Uterus (tissue), 4 donors: ENCODE measurements around the gene L1TD1. TPM values are rescaled to one million over a fixed set of nuclear protein-coding genes. Genes with fewer than 3 reads are reported as not detected.
"Not testable (repeated sequence)": the region's sequence is repeated elsewhere in the genome, so short reads cannot be mapped to it uniquely, and the experiment has no call there.

Experiments used
- DNase-seq, 2 donors: peaks; one replicate each; pipeline ENCODE4 v3.0.0-alpha.2; 2019 to 2020
- H3K27ac ChIP-seq, 2 donors: fragments of 200-600 bp; sonication (generic); 1 replicate in 1 of 2; 2 replicates in 1 of 2; pipeline ENCODE4 v1.5.1; 2016 to 2018
- H3K27me3 ChIP-seq, 2 donors: fragments of 200-600 bp; sonication (generic); one replicate each; pipeline ENCODE4 v1.5.1; 2018 to 2019; ENCODE audit warnings: control low read depth in 1 of 2
- H3K36me3 ChIP-seq, 2 donors: fragments of 200-600 bp; sonication (generic); one replicate each; pipeline ENCODE4 v1.5.1; 2019; ENCODE audit warnings: control low read depth in 1 of 2
- H3K4me1 ChIP-seq, 2 donors: fragments of 200-600 bp; sonication (generic); one replicate each; pipeline ENCODE4 v1.5.1; 2018 to 2019; ENCODE audit warnings: control low read depth in 1 of 2
- H3K4me3 ChIP-seq, 2 donors: fragments of 200-600 bp; sonication (generic); 1 replicate in 1 of 2; 2 replicates in 1 of 2; pipeline ENCODE4 v1.5.1; 2018 to 2019; ENCODE audit warnings: mild to moderate bottlenecking in 1 of 2
- H3K9me3 ChIP-seq, 2 donors: fragments of 200-600 bp; sonication (generic); one replicate each; pipeline ENCODE4 v1.5.1; 2019; ENCODE audit warnings: control low read depth in 1 of 2
- POLR2A ChIP-seq, 2 donors: fragments of 450-650 bp; IDR thresholded peaks; one replicate each; pipeline ENCODE4 v1.6.1; 2016; ENCODE audit warnings: antibody characterized with exemption in 2 of 2, mild to moderate bottlenecking in 1 of 2, moderate library complexity in 1 of 2
- intact Hi-C: fragments of 100-400 bp; cut with DNase I; formaldehyde crosslinking; loops from one replicate; pipeline ENCODE4 v1.15.1; 2023; ENCODE audit warnings: low total_unique reads
- total RNA-seq, 4 donors: library from RNA; depleted of rRNA in 3 of 4; stranded (reverse); fragments of >200 nt in 3 of 4; gene quantifications; one replicate each; pipeline versions ENCODE4 v1.1.0 to v1.2.4, GENCODE V29; 2014 to 2023
- TF ChIP-seq, protein P1 (sequence below), 4 experiments: fragments of 200-600 bp in 2 of 4; fragments of 450-650 bp in 2 of 4; sonication (generic) in 2 of 4; IDR thresholded peaks; one replicate each; pipeline ENCODE4 v1.5.1; 2016 to 2019; ENCODE audit warnings: antibody characterized with exemption in 4 of 4, mild to moderate bottlenecking in 2 of 4, moderate library complexity in 1 of 4
- donor health status: DM: yes; HTN: yes; CAD: no.

Gene L1TD1
- total RNA-seq, 4 donors from 2014 or later = 0.40 to 4.5 TPM; not detected in 2

DNA sequence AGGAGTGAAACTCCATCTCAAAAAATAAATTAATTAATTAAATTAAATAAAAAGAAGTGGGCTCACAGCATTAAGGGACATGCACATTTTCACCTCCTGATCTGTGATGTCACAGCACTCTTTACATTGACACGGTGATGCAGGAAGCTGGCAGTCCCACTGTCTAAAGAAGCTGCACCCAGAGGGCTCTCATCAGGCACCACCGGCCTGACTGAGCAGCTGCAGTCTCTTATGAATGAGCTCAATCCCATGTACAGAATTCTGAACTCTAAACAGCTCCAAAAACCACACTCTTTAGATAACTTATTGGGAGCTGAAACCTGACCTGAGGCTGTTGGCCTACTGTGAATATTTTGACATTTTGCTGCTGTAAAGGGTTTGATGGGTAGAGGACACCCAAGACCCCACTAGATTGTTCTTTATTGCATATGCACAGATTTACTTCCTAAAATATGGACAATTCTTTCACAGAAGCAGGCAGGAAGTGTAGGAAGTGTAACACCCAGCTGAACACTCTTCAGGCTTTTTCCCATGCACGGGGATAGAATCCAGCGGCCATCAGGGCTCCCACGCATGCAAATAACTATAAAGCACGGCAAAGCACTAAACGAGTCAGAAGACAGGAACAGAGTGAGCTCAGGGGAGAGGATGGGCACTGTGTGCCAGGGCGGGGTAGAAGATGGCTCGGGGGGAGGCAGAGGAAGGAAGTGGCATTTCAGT lies 46.2 kb downstream of the L1TD1 start:
- Histone ChIP-seq H3K27ac (no peak overlapping the region), H3K27me3 (no peaks in the 10 kb centered on the region), H3K9me3 (no peaks in the 10 kb centered on the region), H3K4me1 (no peaks in the 10 kb centered on the region), H3K4me3 (no peak overlapping the region), H3K36me3 (no peaks in the 10 kb centered on the region)
- intact Hi-C loops = no loop called here
- no peak for DNase-seq
- no peak for TF ChIP-seq POLR2A (IDR thresholded peaks at IDR 0.05)
- TF ChIP-seq, protein P1, sequence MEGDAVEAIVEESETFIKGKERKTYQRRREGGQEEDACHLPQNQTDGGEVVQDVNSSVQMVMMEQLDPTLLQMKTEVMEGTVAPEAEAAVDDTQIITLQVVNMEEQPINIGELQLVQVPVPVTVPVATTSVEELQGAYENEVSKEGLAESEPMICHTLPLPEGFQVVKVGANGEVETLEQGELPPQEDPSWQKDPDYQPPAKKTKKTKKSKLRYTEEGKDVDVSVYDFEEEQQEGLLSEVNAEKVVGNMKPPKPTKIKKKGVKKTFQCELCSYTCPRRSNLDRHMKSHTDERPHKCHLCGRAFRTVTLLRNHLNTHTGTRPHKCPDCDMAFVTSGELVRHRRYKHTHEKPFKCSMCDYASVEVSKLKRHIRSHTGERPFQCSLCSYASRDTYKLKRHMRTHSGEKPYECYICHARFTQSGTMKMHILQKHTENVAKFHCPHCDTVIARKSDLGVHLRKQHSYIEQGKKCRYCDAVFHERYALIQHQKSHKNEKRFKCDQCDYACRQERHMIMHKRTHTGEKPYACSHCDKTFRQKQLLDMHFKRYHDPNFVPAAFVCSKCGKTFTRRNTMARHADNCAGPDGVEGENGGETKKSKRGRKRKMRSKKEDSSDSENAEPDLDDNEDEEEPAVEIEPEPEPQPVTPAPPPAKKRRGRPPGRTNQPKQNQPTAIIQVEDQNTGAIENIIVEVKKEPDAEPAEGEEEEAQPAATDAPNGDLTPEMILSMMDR (IDR thresholded peaks at IDR 0.05) = no peak

DNA sequence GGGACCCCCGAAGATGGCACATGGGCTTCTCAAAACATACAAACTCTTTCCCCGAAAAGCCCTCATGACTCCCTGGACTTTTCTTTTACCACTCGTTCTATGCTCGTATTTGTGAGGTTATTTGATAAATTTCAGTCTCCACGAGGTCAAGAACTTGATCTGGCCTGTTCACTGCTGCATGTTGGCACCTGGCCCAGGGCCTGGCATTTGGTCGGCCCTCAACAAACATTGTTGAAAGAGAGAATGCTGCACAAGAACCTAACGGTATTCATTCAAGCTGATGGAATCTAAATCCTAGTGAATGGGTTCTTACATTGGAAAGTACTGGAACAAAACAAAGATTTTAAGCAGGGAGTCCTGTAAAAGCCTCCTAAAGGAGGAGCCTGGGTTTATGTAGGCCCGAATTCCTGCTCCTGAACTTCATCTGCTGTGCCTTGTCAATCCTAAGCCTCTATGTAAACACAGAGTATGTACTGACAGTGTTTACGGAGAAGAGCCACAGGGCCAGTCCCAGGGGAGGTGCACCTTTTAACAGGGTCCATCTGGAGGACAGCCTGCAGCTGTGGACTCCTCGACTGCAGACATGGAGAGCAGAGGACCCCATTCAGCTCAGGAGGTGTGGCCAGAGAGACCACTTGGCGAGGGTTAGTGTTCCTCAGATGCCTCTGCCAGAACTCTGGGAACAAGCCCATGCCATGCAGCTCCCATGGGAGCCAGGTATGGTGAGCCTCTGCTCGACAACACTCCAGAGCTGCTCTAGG lies 46.9 kb downstream of the L1TD1 start:
- no peak for DNase-seq
- intact Hi-C loops = no loop called here
- Histone ChIP-seq H3K27me3 (no peaks in the 10 kb centered on the region), H3K4me3 (no peak overlapping the region), H3K27ac (no peak overlapping the region), H3K36me3 (no peaks in the 10 kb centered on the region), H3K4me1 (no peaks in the 10 kb centered on the region), H3K9me3 (no peaks in the 10 kb centered on the region)
- TF ChIP-seq, protein P1 (IDR thresholded peaks at IDR 0.05) = no peak
- TF ChIP-seq POLR2A (IDR thresholded peaks at IDR 0.05) = no peak

DNA sequence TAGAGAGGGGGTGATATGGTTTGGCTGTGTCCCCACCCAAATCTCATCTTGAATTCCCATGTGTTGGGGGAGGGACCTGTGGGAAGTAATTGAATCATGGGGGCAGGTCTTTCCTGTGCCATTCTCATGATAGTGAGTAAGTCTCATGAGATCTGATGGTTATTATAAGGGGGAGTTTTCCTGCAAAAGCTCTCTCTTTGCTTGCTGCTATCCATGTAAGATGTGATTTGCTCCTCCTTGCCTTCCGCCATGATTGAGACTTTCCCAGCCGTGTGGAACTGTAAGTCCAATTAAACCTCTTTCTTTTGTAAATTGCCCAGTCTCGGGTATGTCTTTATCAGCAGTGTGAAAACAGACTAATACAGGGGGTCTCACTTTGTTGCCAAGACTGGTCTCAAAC lies 49.7 kb downstream of the L1TD1 start:
- intact Hi-C loops, H3K4me3 ChIP-seq, H3K27ac ChIP-seq, H3K27me3 ChIP-seq, H3K36me3 ChIP-seq, H3K4me1 ChIP-seq, DNase-seq, H3K9me3 ChIP-seq: not testable (repeated sequence)

DNA sequence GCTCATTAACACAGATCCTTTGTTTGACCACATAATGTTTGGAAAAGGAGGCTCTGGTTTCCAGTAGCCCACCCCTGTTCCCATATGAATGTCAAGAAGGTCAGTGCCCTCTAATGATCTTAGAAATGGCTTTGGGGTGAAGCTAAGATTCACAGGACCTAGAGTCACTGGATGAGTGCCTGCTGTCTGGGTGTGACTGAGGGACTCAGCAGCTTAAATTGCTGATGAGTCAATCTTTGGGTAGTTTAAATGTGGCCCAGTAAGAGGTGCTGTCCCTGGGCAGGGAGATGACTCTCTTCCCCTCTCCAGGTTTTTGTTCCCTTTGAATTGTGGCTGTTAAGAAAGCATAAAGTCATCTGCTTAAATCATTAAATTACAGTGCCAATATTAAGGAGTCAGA lies 50.6 kb downstream of the L1TD1 start:
- no peak for DNase-seq
- Histone ChIP-seq H3K27ac (no peak overlapping the region), H3K27me3 (no peaks in the 10 kb centered on the region), H3K9me3 (no peaks in the 10 kb centered on the region), H3K36me3 (no peaks in the 10 kb centered on the region), H3K4me1 (no peaks in the 10 kb centered on the region), H3K4me3 (no peak overlapping the region)
- intact Hi-C loops = no loop called here
- TF ChIP-seq, protein P1 (IDR thresholded peaks at IDR 0.05) = no peak
- TF ChIP-seq POLR2A (IDR thresholded peaks at IDR 0.05) = no peak

DNA sequence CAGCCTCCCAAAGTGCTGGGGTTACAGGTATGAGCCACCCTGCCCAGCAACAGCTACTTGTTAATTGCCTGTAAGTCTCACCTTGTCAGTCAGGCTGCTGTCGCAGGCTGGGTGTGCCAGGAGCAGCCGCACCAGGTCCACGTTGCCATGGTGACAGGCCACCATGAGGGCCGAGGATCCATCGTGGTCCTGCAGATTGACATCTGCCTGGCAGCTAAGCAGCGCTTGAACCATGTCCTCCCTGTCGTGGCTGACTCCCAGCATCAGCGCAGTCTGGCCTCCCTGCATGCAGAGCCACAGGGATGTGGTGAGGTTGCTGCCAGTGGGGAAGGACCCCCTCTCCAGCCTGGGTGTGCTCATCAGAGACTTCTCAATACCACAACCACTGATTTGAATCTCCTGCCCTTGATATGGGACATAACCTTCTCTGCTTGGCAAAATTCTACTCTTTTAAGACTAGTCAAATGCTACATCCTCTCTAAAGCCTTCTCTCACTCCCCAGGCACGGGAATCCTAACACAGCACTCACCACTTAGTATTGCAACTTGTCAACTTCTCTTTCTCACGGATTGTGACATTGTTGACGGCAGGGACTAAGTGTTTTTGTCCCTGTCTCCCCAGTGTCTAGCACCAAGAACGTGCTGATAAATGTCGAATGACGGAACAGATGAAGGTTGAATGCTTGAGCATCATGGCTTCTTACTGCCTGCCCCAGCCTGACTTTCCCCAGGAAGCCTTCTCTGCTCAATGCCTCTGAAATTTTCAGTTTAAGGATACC lies 52.9 kb downstream of the L1TD1 start:
- Histone ChIP-seq H3K4me1 (no peaks in the 10 kb centered on the region), H3K9me3 (no peaks in the 10 kb centered on the region), H3K27ac (no peak overlapping the region), H3K36me3 (no peaks in the 10 kb centered on the region), H3K4me3 (no peak overlapping the region), H3K27me3 (no peaks in the 10 kb centered on the region)
- intact Hi-C loops = no loop called here
- no peak for TF ChIP-seq POLR2A (IDR thresholded peaks at IDR 0.05)
- TF ChIP-seq, protein P1 (IDR thresholded peaks at IDR 0.05) = no peak
- no peak for DNase-seq
